IMR-90 (cell line): ENCODE results near the gene PODXL2. TPM values are rescaled to one million over a fixed set of nuclear protein-coding genes. Genes with fewer than 3 reads are reported as not detected.

Experiments
- ATAC-seq: fragments of 200-7000 bp; cut with Tn5 transposase; 2 replicates; pipeline ENCODE4 v1.9.1; 2020; ENCODE audit warnings: low read depth, mild to moderate bottlenecking, moderate library complexity
- BruUV-seq: library from RNA; stranded (reverse); fragments of 400-500 nt; replicated peaks from 2 replicates; lab custom pipeline; 2021; lab: Mats Ljungman, UMichigan
- CTCF ChIA-PET: fragments of 300-600 bp; formaldehyde crosslinking; extraction: SDS; loops from one replicate; lab custom pipeline; 2021; ENCODE audit warnings: antibody characterized with exemption; lab: Yijun Ruan, JAX
- POLR2A ChIA-PET: fragments of 300-600 bp; sonication (Branson Sonifier 250); formaldehyde crosslinking; loops from one replicate; lab custom pipeline; 2022; ENCODE audit warnings: antibody characterized with exemption; ENCODE audit not compliant: unreplicated experiment; lab: Charles Lee
- DNase-seq: peaks from one replicate; pipeline ENCODE4 v3.0.0; 2013
- H2AFZ ChIP-seq: replicated peaks from 2 replicates; pipeline ENCODE3; 2013; ENCODE audit warnings: low read length, mild to moderate bottlenecking; ENCODE audit not compliant: poor library complexity
- H2AK5ac ChIP-seq: 2 replicates; pipeline ENCODE4 v1.6.1; 2013; ENCODE audit warnings: low read depth, low read length, inconsistent platforms
- H2AK9ac ChIP-seq: replicated peaks from 2 replicates; pipeline ENCODE3; 2013; ENCODE audit warnings: mild to moderate bottlenecking, low read depth, low read length, moderate library complexity; ENCODE audit not compliant: poor library complexity
- H2BK120ac ChIP-seq: 2 replicates; pipeline ENCODE4 v1.6.1; 2013; ENCODE audit warnings: low read depth, low read length, inconsistent platforms
- H2BK15ac ChIP-seq: 3 replicates; pipeline ENCODE4 v1.6.1; 2013; ENCODE audit warnings: low read depth, low read length, inconsistent platforms
- H2BK20ac ChIP-seq: 2 replicates; pipeline ENCODE4 v1.6.1; 2013; ENCODE audit warnings: low read depth, mild to moderate bottlenecking, inconsistent platforms, low read length, moderate library complexity
- H2BK5ac ChIP-seq: 2 replicates; pipeline ENCODE4 v1.6.1; 2013; ENCODE audit warnings: mild to moderate bottlenecking, low read depth, low read length, inconsistent platforms; ENCODE audit not compliant: poor library complexity, severe bottlenecking
- H3K14ac ChIP-seq: replicated peaks from 2 replicates; pipeline ENCODE4 v1.6.1; 2013; ENCODE audit warnings: low read depth, low read length, inconsistent platforms
- H3K18ac ChIP-seq: 2 replicates; pipeline ENCODE4 v1.6.1; 2013; ENCODE audit warnings: low read depth, low read length, control low read depth
- H3K23ac ChIP-seq: 2 replicates; pipeline ENCODE4 v1.6.1; 2013; ENCODE audit warnings: low read depth, low read length, inconsistent platforms
- H3K27ac ChIP-seq: 2 replicates; pipeline ENCODE4 v1.5.1; 2013; ENCODE audit warnings: mild to moderate bottlenecking, control low read depth, low read length; ENCODE audit not compliant: insufficient read depth
- H3K27me3 ChIP-seq: 2 replicates; pipeline ENCODE4 v1.6.1; 2013; ENCODE audit warnings: low read length; ENCODE audit not compliant: control insufficient read depth, insufficient read depth
- H3K36me3 ChIP-seq: 2 replicates; pipeline ENCODE4 v1.6.1; 2013; ENCODE audit warnings: low read length, mixed read lengths; ENCODE audit not compliant: control insufficient read depth, insufficient read depth
- H3K4ac ChIP-seq: 2 replicates; pipeline ENCODE4 v1.6.1; 2013; ENCODE audit warnings: low read depth, low read length, inconsistent platforms
- H3K4me1 ChIP-seq: 2 replicates; pipeline ENCODE4 v1.6.1; 2013; ENCODE audit warnings: low read length, mixed read lengths; ENCODE audit not compliant: control insufficient read depth, insufficient read depth
- H3K4me2 ChIP-seq: 2 replicates; pipeline ENCODE4 v1.6.1; 2013; ENCODE audit warnings: low read depth, mild to moderate bottlenecking, control low read depth, low read length, moderate library complexity
- H3K4me3 ChIP-seq: 2 replicates; pipeline ENCODE4 v1.5.1; 2013; ENCODE audit warnings: low read depth, mild to moderate bottlenecking, control low read depth, low read length, moderate library complexity; ENCODE audit not compliant: insufficient read depth
- H3K56ac ChIP-seq: 2 replicates; pipeline ENCODE4 v1.6.1; 2013; ENCODE audit warnings: low read length, inconsistent platforms; ENCODE audit not compliant: insufficient read depth; ENCODE audit errors: extremely low read depth
- H3K79me1 ChIP-seq, 2 experiments: 2 replicates each; pipeline ENCODE4 v1.6.1; 2013; ENCODE audit warnings: low read length in 2 of 2, inconsistent platforms in 1 of 2, low read depth in 1 of 2
- H3K9ac ChIP-seq: 2 replicates; pipeline ENCODE4 v1.6.1; 2013; ENCODE audit warnings: low read depth, low read length, control low read depth
- H3K9me1 ChIP-seq: 2 replicates; pipeline ENCODE4 v1.6.1; 2013; ENCODE audit warnings: low read length, inconsistent platforms; ENCODE audit not compliant: insufficient read depth
- H3K9me3 ChIP-seq: 2 replicates; pipeline ENCODE4 v1.6.1; 2013; ENCODE audit warnings: low read length; ENCODE audit not compliant: control insufficient read depth, insufficient read depth
- H4K20me1 ChIP-seq: 2 replicates; pipeline ENCODE4 v1.6.1; 2013; ENCODE audit warnings: low read length, inconsistent platforms; ENCODE audit not compliant: insufficient read depth
- H4K5ac ChIP-seq: 2 replicates; pipeline ENCODE4 v1.6.1; 2013; ENCODE audit warnings: mild to moderate bottlenecking, low read depth, low read length, control low read depth
- H4K8ac ChIP-seq, 2 experiments: 2 replicates each; pipeline ENCODE4 v1.6.1; 2013; ENCODE audit warnings: low read depth in 2 of 2, low read length in 2 of 2, control low read depth in 1 of 2, inconsistent platforms in 1 of 2
- H4K91ac ChIP-seq: 2 replicates; pipeline ENCODE4 v1.6.1; 2013; ENCODE audit warnings: low read depth, low read length, inconsistent platforms; ENCODE audit not compliant: insufficient read depth
- BHLHE40 ChIP-seq: fragments of 150-350 bp; IDR thresholded peaks from 2 replicates; pipeline ENCODE4 v1.6.1; 2016; ENCODE audit warnings: mild to moderate bottlenecking, low read depth, low read length
- CEBPB ChIP-seq: IDR thresholded peaks from 2 replicates; pipeline ENCODE4 v1.6.1; 2012; ENCODE audit warnings: low read depth, low read length, improper control_type of control experiment
- CHD1 ChIP-seq: IDR thresholded peaks from 2 replicates; pipeline ENCODE4 v1.6.1; 2012; ENCODE audit warnings: low read depth, low read length, improper control_type of control experiment
- FOS ChIP-seq: fragments of 150-350 bp; IDR thresholded peaks from 2 replicates; pipeline ENCODE4 v1.6.1; 2016; ENCODE audit warnings: low read depth, low read length
- MAFK ChIP-seq: IDR thresholded peaks from 2 replicates; pipeline ENCODE4 v1.6.1; 2012; ENCODE audit warnings: low read depth, low read length, improper control_type of control experiment
- MAZ ChIP-seq: IDR thresholded peaks from 2 replicates; pipeline ENCODE4 v1.6.1; 2012; ENCODE audit warnings: low read depth, mild to moderate bottlenecking, low read length, improper control_type of control experiment, moderate library complexity, borderline replicate concordance
- MXI1 ChIP-seq: IDR thresholded peaks from 2 replicates; pipeline ENCODE4 v1.6.1; 2012; ENCODE audit warnings: low read depth, mild to moderate bottlenecking, low read length, moderate library complexity, borderline replicate concordance
- NFE2L2 ChIP-seq: fragments of 150-350 bp; IDR thresholded peaks from 2 replicates; pipeline ENCODE4 v1.6.1; 2016; ENCODE audit warnings: low read depth, mild to moderate bottlenecking, low read length
- POLR2A ChIP-seq: IDR thresholded peaks from 2 replicates; pipeline ENCODE4 v1.6.1; 2012; ENCODE audit warnings: mild to moderate bottlenecking, low read depth, low read length
- RAD21 ChIP-seq: IDR thresholded peaks from 2 replicates; pipeline ENCODE4 v1.6.1; 2012; ENCODE audit warnings: low read length, improper control_type of control experiment
- RCOR1 ChIP-seq: IDR thresholded peaks from 2 replicates; pipeline ENCODE4 v1.6.1; 2012; ENCODE audit warnings: mild to moderate bottlenecking, low read length, improper control_type of control experiment; ENCODE audit not compliant: insufficient replicate concordance
- RFX5 ChIP-seq: IDR thresholded peaks from 2 replicates; pipeline ENCODE4 v1.8.0; 2012; ENCODE audit warnings: low read depth, mild to moderate bottlenecking, low read length, moderate library complexity
- SMC3 ChIP-seq: fragments of 150-350 bp; IDR thresholded peaks from 2 replicates; pipeline ENCODE4 v1.6.1; 2016; ENCODE audit warnings: low read depth, mild to moderate bottlenecking, antibody characterized with exemption, low read length, moderate library complexity
- WGBS, 2 experiments: methylation state at CpG; one replicate each; pipeline versions ENCODE4 v1.1.5 to v1.1.7; 2013; ENCODE audit warnings: missing lambda C conversion rate in 2 of 2; ENCODE audit not compliant: insufficient read length in 1 of 2; ENCODE audit errors: extremely low coverage in 2 of 2; 5-methylcytosine and 5-hydroxymethylcytosine counted together
- dilution Hi-C: fragments of 300-500 bp; cut with HindIII; formaldehyde crosslinking; loops from one replicate; pipeline ENCODE4 v1.14.3; 2018; ENCODE audit warnings: low sequenced_read_pairs; ENCODE audit not compliant: unreplicated experiment
- in situ Hi-C: fragments of 300-500 bp; cut with MboI; formaldehyde crosslinking; loops from 3 replicates; pipeline ENCODE4 v1.14.3; 2019; ENCODE audit warnings: low sequenced_read_pairs, inconsistent platforms, mixed read lengths
- intact Hi-C: fragments of 100-400 bp; cut with micrococcal nuclease; formaldehyde crosslinking; loops from 2 replicates; pipeline ENCODE4 v1.10.0; 2022
- polyA plus RNA-seq, 3 experiments: library from polyadenylated mRNA; depleted of rRNA; stranded (reverse); fragments of >200 nt; gene quantifications; 2 replicates each; pipeline ENCODE4 v1.2.3, GENCODE V29; 2012; ENCODE audit warnings: low replicate concordance in 1 of 3
- total RNA-seq: library from RNA; depleted of rRNA; stranded (reverse); fragments of >200 nt; gene quantifications from 2 replicates; pipeline ENCODE4 v1.2.3, GENCODE V29; 2012
- TF ChIP-seq, protein P1 (sequence below): fragments of 150-350 bp; IDR thresholded peaks from 2 replicates; pipeline ENCODE4 v1.6.1; 2016; ENCODE audit warnings: low read depth, mild to moderate bottlenecking, low read length, moderate library complexity, borderline replicate concordance
- TF ChIP-seq, protein P2 (sequence below): conservative IDR thresholded peaks from 2 replicates; pipeline ENCODE4 v1.5.1; 2012; ENCODE audit warnings: mild to moderate bottlenecking, low read depth, low read length, improper control_type of control experiment
- TF ChIP-seq, protein P3 (sequence below): fragments of 150-350 bp; IDR thresholded peaks from 2 replicates; pipeline ENCODE4 v1.6.1; 2017; ENCODE audit warnings: mild to moderate bottlenecking, antibody characterized with exemption, low read length, low read depth

The PODXL2 gene
- total and polyA plus RNA-seq, 2 of the 4 experiments (the other 2 are of a cell fraction): 1.6 to 5.4 TPM

DNA sequence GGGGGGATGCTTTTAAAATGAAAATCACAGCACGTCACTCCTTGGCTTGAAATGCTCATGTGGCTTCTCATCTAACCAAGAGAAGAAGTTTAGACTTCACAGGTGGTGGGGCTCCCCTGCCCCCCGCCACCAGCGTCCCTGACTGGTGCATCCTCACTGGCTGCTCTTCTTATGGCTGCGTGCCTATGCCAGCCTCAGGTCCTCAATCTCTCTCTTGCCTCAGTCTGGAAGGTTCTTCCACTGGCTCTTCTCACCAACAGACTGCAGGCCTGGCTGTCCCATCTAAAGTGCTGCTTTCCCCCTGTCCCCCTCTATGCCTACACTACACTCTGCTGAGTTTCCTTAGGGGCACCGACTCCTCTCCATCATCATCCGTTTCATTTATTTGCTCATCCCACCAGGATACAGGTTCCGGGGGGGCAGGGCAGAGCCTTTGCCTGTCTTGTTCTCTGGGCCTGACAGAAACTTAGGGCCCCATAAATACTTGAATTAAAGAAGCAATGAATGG, 64.4 kb downstream of the PODXL2 start:
- Histone ChIP-seq H3K27ac (no peak overlapping the region), H3K79me1 (peaks cover 0 to 41% of the 10 kb centered on the region in 2 experiments; a peak in 2 of 4 replicates), H3K4ac (no peak overlapping the region), H3K4me3 (no peak overlapping the region), H2AK9ac (no peak overlapping the region), H4K5ac (no peak overlapping the region), H4K20me1 (no peaks in the 10 kb centered on the region), H3K9me3 (no peaks in the 10 kb centered on the region), H3K27me3 (no peaks in the 10 kb centered on the region), H2BK5ac (no peak overlapping the region), H3K9me1 (peaks cover 34% of the 10 kb centered on the region), H3K23ac (no peak overlapping the region), H3K9ac (no peak overlapping the region), H4K8ac (no peak overlapping the region), H2AFZ (no peak overlapping the region), H2BK120ac (no peak overlapping the region), H2BK15ac (no peak overlapping the region), H3K14ac (no peak overlapping the region), H3K18ac (no peak overlapping the region), H2BK20ac (no peak overlapping the region), H2AK5ac (peak overlapping the region; percentile 63; the same call in 1 of the 2 replicates), H3K4me1 (peaks cover 38% of the 10 kb centered on the region), H4K91ac (no peak overlapping the region), H3K56ac (no peak overlapping the region), H3K36me3 (peaks cover 12% of the 10 kb centered on the region; the same call in 1 of the 2 replicates), H3K4me2 (no peak overlapping the region)
- DNase-seq: no peak
- POLR2A ChIA-PET: no interaction called here
- no peak for ATAC-seq
- TF ChIP-seq FOS (no peak), MXI1 (no peak), MAFK (no peak), CEBPB (no peak), MAZ (no peak), SMC3 (no peak), CHD1 (no peak), POLR2A (no peak), RAD21 (no peak), RCOR1 (no peak), RFX5 (no peak), NFE2L2 (no peak), BHLHE40 (no peak)
- TF ChIP-seq, protein P1, sequence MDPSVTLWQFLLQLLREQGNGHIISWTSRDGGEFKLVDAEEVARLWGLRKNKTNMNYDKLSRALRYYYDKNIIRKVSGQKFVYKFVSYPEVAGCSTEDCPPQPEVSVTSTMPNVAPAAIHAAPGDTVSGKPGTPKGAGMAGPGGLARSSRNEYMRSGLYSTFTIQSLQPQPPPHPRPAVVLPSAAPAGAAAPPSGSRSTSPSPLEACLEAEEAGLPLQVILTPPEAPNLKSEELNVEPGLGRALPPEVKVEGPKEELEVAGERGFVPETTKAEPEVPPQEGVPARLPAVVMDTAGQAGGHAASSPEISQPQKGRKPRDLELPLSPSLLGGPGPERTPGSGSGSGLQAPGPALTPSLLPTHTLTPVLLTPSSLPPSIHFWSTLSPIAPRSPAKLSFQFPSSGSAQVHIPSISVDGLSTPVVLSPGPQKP: no peak
- TF ChIP-seq, protein P2, sequence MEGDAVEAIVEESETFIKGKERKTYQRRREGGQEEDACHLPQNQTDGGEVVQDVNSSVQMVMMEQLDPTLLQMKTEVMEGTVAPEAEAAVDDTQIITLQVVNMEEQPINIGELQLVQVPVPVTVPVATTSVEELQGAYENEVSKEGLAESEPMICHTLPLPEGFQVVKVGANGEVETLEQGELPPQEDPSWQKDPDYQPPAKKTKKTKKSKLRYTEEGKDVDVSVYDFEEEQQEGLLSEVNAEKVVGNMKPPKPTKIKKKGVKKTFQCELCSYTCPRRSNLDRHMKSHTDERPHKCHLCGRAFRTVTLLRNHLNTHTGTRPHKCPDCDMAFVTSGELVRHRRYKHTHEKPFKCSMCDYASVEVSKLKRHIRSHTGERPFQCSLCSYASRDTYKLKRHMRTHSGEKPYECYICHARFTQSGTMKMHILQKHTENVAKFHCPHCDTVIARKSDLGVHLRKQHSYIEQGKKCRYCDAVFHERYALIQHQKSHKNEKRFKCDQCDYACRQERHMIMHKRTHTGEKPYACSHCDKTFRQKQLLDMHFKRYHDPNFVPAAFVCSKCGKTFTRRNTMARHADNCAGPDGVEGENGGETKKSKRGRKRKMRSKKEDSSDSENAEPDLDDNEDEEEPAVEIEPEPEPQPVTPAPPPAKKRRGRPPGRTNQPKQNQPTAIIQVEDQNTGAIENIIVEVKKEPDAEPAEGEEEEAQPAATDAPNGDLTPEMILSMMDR: no peak
- TF ChIP-seq, protein P3, sequence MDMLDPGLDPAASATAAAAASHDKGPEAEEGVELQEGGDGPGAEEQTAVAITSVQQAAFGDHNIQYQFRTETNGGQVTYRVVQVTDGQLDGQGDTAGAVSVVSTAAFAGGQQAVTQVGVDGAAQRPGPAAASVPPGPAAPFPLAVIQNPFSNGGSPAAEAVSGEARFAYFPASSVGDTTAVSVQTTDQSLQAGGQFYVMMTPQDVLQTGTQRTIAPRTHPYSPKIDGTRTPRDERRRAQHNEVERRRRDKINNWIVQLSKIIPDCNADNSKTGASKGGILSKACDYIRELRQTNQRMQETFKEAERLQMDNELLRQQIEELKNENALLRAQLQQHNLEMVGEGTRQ: no peak
- dilution Hi-C loops (no loop called here), in situ Hi-C loops (no loop called here), intact Hi-C loops (no loop called here)
- CTCF ChIA-PET: no interaction called here
- WGBS, 2 experiments: 88% methylated on average over 6 of the region's 7 CpGs; no CpG with 5 or more reads in 1 of the 2 experiments
- BruUV-seq: no TSS peak
